Activated naive CD4-positive, alpha-beta T cell treated with Interleukin-2 at 50 U/mL for 16 hours (primary cell): Measurements from ENCODE around the gene SSH2.
"Not testable (repeated sequence)": the region's sequence is repeated elsewhere in the genome, so short reads cannot be mapped to it uniquely, and the experiment has no call there.

ENCODE experiments used
- DNase-seq: peaks from one replicate; pipeline ENCODE4 v3.0.0-alpha.2; 2020

SSH2 gene, protein sequence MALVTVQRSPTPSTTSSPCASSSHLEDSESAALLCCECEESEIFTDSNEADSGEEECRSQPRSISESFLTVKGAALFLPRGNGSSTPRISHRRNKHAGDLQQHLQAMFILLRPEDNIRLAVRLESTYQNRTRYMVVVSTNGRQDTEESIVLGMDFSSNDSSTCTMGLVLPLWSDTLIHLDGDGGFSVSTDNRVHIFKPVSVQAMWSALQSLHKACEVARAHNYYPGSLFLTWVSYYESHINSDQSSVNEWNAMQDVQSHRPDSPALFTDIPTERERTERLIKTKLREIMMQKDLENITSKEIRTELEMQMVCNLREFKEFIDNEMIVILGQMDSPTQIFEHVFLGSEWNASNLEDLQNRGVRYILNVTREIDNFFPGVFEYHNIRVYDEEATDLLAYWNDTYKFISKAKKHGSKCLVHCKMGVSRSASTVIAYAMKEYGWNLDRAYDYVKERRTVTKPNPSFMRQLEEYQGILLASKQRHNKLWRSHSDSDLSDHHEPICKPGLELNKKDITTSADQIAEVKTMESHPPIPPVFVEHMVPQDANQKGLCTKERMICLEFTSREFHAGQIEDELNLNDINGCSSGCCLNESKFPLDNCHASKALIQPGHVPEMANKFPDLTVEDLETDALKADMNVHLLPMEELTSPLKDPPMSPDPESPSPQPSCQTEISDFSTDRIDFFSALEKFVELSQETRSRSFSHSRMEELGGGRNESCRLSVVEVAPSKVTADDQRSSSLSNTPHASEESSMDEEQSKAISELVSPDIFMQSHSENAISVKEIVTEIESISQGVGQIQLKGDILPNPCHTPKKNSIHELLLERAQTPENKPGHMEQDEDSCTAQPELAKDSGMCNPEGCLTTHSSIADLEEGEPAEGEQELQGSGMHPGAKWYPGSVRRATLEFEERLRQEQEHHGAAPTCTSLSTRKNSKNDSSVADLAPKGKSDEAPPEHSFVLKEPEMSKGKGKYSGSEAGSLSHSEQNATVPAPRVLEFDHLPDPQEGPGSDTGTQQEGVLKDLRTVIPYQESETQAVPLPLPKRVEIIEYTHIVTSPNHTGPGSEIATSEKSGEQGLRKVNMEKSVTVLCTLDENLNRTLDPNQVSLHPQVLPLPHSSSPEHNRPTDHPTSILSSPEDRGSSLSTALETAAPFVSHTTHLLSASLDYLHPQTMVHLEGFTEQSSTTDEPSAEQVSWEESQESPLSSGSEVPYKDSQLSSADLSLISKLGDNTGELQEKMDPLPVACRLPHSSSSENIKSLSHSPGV (N-terminal part only)

DNA sequence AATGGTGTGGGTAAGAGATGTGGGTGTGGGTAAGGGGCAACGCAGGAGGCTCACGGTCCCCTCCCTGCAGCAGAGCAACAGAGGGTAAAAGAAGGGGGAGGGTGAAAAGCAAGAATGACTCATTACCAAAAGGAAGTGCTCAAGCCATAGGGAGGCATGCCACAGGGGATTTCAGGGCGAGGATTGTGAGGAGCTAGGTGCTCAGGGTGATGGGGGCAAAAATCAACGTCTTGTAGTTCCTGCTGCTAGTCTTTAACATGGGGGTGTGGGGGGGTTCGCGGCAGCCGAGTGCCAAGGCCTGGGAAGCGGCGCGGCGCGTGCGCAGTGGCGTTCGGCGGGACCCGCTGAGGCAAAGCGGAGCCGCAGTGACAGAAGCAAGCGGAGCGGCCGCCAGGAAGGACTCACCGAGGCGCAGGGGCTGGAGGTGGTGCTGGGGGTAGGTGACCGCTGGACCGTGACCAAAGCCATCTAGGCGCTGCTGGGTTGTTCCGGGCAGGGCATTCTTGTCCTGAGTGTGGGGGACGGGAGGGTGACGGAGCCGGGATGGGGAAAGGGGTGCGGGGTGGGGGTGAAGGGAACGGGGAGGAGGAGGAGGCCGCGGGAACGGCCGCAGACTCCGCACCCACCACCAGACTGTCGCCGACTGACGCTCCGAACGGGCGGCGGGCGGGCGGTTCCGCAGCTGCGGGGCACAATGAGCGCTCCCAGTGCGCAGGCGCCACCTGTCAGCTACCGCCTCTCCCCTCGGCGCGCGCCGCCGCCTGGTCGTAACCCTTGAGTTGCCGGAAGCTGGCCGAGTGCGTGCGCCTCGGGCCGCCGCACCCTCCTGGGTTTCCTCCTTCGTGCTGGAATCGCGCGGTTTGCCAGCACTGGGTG, at the start of gene SSH2:
SSH2 (minus strand) TSS at position 696 of the 876 bp plus-strand sequence; CDS start at position 468, 228 bp downstream.
- peak; percentile 90 for DNase-seq

DNA sequence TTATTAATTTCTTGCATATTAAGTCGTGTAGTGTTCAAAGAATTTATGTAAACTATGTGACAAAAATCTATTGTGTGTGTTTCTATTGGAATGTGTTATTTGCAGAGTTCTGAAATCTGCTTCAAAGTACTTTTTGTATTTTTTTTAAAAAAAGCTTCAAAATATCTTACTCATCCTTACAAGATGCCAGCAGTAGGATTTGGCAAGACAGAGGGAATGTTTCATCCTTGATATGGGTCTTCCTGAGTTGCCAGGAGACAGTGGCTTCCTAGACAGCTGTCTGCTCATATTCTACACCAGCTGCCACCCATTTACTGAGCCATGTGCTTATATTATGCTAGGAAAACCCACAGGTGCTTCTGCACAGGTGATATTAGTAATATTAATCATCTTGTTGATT, 47.8 kb upstream of the SSH2 start:
- DNase-seq: no peak

DNA sequence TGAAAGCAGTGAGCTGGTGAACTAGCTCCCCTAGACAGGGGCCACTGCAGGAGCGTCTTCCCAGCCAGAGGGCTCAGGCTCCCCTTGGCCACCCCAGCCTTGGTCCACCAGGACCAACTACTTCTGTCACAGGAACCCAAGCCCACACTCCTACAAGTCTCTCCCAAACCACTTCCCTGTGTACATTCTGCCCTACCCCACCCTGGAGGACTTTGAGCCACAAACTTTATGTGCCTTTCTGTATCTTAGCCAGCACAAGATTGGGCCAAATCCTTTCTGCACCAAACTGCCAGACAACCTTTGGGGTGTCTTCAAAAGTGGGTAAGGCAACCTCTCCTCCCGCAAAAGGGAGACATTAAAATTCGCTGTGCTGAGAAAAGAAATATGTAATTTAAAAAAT, 43.0 kb upstream of the SSH2 start:
- no peak for DNase-seq

DNA sequence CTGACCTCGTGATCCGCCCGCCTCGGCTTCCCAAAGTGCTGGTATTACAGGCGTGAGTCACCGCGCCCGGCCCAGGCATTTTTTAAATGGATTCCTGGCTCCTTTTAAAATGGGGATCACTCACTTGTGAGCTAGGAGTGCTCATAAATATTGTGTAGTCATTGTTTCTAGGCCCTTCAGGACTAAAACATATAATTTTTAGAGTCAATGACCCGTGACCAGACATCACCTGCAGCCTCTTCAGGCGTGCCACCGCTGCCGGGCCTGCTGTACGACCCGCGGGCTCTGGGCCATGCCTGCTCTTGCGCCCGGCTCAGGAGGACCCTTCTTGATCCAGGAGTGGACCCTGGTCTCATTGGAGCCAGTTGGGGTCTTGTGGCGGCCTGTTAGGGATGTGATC, 42.2 kb upstream of the SSH2 start:
- no peak for DNase-seq

DNA sequence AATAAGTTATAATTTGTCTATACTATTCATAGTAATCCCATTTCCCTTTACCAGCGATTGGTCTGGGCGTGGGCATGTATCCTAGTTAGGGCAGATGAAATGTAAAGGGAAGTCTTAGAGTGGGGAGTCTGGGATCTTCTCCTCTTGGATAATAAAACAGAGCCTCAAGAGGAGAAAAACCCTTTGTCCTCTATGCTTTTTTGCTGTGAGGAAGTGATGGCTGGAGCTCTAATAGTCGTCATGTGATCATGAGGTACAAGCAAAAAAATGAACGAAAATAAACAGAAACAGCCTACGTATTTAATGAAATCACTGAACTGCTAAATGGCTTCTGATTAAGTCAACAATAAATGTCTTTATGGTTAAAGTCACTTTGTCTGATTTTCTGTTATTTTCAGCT, 38.2 kb upstream of the SSH2 start:
- no peak for DNase-seq

DNA sequence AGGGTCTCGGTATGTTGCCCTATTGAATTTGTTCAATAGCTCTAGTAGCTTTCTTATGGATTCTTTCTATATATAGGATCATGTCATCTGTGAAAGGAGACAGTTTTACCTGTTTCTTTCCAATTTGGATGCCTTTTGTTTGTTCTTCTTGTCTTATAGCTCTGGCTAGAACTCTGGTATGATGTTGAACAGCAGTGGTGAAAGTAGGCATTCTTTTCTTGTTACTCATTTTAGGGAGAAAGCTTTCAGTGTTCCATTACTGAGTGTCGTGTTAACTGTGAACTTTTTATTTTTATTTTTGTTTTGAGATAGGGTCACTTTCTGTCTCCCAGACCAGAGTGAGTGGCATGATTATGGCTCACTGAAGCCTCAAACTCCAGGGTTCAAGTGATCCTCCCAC, 32.6 kb upstream of the SSH2 start:
- DNase-seq: no peak

DNA sequence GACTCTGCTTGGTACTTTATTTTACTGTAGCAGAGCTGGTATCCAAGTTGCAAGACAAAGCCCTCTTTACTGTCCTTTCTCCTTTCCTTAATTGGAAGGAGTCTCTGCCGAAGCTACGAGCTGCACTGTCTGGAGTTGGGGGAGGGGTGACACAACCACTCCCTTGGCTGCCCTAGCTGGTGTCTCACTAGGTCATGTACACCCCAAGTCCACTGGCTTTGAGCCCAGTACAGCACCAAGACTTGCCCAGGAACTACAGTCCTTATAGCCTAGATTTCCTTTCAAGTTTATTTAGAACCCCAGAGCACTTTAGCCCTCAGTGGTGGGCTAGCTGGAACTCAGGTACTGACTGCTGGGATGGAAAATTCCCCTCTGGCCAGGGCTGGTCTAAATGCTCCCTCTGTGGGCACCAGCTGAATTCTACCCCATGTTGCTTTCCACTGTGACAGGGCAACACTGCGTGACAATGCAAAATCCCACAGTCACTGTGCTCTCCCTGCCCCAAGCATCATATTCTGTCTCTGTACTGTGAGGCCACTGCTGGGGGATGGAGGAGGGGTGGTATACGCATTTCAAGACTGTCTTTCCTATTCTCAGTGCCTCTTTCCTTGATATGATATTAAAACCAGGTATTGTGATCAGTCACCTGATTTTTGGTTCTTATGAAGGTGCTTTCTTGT, 29.8 kb upstream of the SSH2 start:
- no peak for DNase-seq

DNA sequence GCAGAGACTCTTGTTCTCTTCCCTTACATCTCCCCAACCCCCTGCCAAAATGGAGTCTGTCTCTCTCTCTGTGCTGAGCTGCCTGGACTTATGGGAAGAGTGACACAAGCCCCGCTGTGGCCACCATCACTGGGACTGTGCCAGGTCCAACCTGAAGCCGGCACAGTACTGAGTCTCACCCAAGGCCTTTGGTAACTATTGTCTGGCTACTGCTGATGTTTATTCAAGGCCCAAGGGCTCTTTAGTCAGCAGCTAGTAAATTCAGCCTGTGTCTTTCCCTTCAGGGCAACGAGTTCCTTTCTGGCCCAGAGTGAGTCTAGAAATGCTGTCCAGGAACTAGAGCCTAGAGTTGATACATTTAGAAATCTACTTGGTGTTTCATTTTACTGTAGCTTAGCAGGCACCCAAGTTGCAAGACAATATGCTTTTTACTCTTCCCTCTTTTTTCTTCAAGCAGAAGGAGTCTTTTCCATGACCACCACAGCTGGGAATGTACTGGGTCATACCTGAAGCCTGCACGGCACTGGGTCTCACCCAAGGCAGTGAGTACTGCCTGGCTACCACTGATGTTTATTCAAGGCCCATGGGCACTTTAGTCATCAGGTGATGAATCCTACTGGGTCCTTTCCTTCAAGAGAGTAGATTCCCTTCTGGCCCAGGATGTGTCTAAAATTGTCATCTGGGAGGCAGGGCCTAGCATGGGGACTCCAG, 29.1 kb upstream of the SSH2 start:
- no peak for DNase-seq

DNA sequence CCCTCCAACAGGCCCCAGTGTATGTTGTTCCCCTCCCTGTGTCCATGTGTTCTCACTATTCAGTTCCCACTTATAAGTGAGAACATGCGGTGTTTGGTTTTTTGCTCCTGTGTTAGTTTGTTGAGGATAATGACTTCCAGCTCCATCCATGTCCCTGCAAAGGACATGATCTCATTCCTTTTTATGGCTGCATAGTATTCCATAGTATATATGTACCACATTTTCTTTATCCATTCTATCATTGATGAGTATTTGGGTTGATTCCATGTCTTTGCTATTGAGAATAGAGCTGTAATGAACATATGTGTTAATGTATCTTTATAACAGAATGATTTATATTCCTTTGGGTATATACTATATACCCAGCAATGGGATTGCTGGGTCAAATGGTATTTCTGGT, 27.5 kb upstream of the SSH2 start:
- not testable (repeated sequence) for DNase-seq

DNA sequence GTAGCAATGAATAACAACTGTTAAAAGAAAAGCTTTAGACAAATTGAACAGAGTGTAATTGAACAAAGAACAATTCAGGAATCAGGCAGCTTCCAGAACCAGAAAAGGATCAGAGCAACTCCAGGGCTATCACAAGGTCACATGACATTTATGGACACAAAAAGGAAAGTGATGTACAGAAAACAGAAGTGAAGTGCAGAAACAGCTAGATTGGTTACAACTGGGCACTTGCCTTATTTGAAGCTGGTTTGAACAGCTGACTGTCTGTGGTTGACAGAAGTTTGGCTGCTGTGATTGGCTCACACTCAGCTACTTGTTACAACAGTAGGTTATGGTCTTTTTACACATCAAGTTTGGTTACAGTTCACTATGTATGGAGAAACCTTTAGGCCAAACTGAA, 26.2 kb upstream of the SSH2 start:
- no peak for DNase-seq

DNA sequence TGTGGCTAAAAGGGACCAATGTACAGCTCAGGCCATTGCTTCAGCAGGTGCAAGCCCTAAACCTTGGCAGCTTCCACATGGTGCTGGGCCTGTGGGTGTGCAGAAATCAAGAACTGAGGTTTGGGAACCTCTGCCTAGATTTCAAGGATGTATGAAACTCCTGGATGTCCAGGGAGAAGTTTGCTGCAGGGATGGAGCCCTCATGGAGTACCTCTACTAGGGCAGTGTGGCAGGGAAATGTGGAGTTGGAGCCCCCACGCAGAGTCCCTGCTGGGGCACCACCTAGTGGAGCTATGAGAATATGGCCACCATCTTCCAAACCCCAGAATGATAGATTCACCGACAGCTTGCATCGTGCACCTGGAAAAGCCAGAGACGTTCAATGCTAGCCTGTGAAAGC, 24.4 kb upstream of the SSH2 start:
- no peak for DNase-seq

DNA sequence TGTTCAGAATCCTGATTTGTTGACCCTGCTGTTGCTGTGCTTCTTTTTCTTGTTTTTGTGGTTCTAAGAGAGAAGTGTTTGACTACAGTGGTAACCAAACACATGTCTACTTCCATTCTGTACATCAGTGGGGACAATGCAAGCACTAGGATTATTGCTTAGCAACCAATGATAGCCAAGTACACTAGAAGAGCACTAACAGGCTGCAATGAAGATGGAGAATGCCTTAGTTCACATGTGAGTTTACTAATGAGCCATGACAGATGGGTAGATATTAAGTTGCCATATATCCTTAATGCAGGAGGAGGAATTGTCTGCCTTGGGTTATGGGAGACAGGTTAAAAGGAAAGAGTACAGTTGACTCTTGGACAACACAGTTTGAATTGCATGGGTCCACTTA, 19.7 kb upstream of the SSH2 start:
- DNase-seq: no peak

DNA sequence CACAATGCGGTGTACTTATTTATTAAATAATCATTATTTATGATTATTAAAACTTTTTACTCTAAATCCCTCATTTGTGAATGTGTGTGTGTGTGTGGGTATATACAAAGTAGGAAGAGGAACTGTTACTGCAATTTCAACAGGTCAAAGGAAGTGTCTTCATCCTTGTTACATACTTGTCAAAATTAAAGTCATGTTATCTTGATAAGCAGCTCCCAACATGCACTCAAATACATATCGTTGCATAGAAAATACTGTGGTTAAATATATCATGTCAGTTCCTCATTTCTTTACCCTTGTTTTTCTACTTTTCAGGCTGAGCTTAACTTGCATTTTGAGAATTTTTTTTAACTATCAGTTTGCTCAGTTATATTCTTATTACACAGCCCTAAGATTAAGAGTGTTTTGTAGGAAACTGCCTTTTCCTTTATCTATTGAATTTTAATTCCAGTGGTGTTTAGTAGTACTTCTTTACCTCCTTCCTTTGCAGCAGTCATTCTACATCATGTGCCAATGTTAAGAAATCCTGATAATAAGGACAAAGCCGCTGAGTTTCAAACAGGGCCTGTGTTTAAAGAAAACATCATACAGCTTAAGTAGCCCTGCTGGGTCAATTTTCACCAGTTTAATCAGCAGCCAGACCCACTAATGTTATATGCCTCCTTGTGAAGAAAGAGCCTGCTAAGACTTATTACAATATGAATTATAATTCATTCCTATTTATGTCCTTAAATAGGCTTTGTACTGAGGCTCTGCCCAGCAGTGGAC, 18.6 kb upstream of the SSH2 start:
- no peak for DNase-seq

DNA sequence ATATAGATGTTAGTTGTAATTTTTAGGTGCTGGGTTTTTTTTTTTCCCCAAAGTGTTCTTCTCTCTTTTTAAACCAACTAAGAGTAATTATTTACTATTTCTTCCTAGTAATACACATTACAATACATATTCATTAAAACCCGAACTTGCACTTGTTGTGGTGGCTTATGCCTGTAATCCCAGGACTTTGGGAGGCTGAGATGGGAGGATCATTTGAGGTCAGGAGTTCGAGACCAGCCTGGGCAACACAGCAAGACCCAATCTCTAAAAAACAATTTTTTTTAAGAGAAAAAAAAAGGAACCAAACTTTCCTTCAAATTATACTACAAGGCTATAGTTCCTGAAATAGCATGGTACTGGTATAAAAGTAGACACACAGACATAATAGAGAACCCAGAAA, 15.3 kb upstream of the SSH2 start:
- DNase-seq: no peak

DNA sequence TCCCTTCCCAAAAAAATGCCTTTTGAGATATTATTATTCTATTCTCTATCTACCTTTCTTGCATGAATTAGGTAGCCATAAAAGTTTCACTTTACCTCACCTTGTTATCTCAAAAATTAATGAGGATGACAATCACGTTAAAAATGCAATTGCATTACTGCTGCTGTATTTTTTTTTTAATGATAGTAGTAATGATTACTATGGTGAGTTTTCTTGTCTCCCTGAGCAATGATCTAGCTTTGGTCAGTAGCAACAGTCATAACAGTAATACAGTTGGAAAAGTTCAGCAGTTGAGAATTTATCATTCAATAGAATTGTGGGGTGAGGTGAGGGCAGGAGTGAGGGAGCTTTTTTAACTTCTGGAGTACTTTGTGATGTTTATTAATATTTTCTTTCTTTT, 11.3 kb upstream of the SSH2 start, which contains the start of gene EFCAB5:
EFCAB5 (plus strand) TSS at position 301 of the 400 bp plus-strand sequence. CDS start 163 bp downstream, outside the sequence.
- DNase-seq: no peak

DNA sequence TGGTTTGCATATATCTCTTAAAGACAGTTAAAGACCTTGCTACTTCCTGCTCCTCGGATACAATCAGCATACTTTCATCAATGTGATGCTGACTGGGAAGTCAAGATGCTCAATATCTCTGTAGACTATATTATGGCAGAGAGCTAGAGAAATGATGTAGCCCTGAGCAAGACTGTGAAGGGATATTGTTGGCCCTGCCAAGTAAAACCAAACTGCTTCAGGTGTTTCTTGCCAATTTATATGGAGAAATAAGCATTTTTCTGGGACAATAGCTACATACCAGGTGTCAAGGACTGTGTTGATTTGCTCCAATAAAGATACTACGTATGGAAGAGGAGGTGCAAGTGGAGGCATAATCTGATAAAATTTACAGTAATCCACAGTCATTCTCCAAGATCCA, 6.7 kb upstream of the SSH2 start:
- no peak for DNase-seq

DNA sequence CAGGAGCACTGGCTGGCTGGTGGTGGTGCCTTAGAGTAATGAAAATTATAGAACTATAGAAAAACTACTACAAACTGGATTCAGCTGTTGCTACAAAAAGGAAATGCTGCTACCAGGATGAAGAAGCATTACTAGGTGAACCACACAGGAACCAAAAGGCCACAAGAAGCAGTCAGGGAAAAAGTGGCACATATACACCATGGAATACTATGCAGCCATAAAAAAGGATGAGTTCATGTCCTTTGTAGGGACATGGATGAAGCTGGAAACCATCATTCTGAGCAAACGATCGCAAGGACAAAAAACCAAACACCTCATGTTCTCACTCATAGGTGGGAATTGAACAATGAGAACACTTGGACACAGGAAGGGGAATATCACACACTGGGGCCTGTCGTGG, 5.9 kb upstream of the SSH2 start:
- not testable (repeated sequence) for DNase-seq

DNA sequence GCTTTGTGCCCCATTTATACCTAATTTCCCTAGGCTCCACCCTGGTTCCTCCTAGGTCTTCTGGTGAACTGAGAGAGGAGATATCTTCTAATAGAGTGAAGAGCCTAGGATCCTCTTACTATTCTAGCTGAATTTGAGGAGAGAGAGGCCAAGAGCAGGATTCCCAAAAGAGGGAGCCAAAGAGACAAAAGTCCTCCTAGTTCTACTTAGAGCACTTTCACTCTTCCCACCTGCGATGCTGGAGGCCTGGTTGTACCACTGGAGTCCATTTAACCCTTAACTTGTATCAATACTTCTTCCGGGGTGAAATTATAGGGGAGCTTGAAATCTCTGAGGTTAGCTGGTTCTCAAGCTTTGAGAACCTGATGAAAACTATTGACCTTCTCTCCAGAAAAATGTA, 3.4 kb upstream of the SSH2 start:
- DNase-seq: no peak

DNA sequence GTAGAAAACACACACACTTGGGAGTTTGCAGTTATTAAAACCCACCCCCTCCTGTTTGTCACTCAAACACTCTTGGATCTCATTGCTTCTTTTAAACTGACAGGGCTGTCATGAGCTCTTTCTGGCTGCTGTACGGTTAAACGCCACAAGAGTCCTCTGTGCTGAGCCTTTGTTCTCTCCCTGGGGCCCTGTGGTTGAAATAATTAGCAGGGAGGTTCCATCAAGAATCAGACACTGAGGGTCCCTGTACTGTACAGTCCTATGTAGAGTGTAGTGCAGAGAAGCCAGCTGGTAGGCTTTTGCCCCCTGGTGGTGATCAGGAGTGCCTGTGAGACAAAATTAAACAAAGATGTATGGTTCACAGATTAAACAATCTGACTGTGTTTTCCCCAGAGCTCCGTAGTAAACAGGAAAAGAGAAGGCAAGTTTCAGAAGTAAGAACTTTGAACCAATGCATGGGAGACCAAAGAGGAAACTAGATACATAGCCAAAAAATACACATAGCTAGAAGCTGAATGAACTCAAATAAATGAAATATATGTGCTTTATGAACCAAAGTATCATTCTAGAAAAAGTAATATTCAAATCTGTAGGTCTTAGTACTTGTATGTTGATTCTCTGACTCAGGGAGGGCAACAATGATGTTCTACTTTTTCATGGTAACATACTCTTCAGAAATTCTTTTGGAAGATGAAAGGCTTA, 1.4 kb upstream of the SSH2 start:
- peak; percentile 62 for DNase-seq
